Left colon (tissue), 2 donors: ENCODE results near the gene BCL2L15. TPM values are rescaled to one million over a fixed set of nuclear protein-coding genes. Genes with fewer than 3 reads are reported as not detected.

Source experiments
- ATAC-seq: fragments of 200-7000 bp; cut with Tn5 transposase; one replicate; pipeline ENCODE4 v1.9.1; 2020; ENCODE audit warnings: mild to moderate bottlenecking, moderate library complexity
- DNase-seq, 2 donors: peaks; one replicate each; pipeline ENCODE4 v3.0.0-alpha.2; 2020
- intact Hi-C, 2 donors: fragments of 100-400 bp; cut with DNase I in 1 of 2; cut with micrococcal nuclease in 1 of 2; formaldehyde crosslinking; loops; one replicate each; pipeline versions ENCODE4 v1.11.2 to v1.14.0; 2022; cut with DNase I, micrococcal nuclease
- long read RNA-seq: library from polyadenylated mRNA; unstranded; transcript quantifications from one replicate; pipeline ENCODE4 v2.0.0, GENCODE V29; 2021
- total RNA-seq, 2 donors: library from RNA; stranded (reverse); fragmentation: NEBNext Ultra II Directional; extraction: Animal tissue kit (Norgen Biotek cat#: 25700); gene quantifications; one replicate each; pipeline ENCODE4 v1.2.1, GENCODE V29; 2021
- donor health status: DM: no; HTN: no; CAD: no.
- donor health status: DM: yes; HTN: yes; CAD: no.

Gene BCL2L15
- 100 to 1,000 TPM; 157 to 187 TPM for total RNA-seq
- long read RNA-seq, transcript BCL2L15-202 (4 exons, 1,084 nt), result major isoform, 20 of 28 reads
- long read RNA-seq, partial matches to known transcripts, result 0 of 28 reads
- long read RNA-seq, other reads (novel, unspliced or antisense), result 6 of 28 reads

GRCh38 chr1:113887402-113888175, at the start of gene BCL2L15:
Gene BCL2L15, minus strand, starts transcription at chr1:113887581. Its CDS starts 206 bp downstream, at chr1:113887375.
- intact Hi-C loops, result no loop called here
- ATAC-seq (peak; percentile 84), DNase-seq (no peak)

- ATAC-seq (no peak), DNase-seq (no peak)
- intact Hi-C loops, result no loop called here
Observed at GRCh38 chr1:113937146-113937545, 49.8 kb upstream of the BCL2L15 start.

DNA sequence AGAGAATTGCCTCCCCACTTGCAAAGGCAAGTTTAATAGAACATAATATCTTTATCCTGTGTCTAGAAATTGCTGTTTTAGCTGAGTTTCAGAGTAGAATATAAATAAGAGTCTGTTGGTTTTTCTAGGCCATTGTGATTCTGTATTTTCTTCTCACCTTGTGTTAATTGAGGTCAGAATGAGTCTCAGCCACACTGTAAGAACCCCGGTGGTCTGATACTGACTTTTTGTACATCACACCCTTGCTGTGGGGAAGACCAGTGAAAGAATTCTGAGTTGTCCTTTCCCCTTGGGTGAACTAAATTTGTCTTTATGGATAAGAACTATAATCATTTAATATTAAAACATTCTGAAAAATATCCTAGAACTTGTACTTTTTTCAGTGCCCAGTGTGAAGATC, 48.6 kb upstream of the BCL2L15 start:
- DNase-seq (no peak), ATAC-seq (no peak)
- intact Hi-C loops, result no loop called here

GRCh38 chr1:113935176-113935575, 47.8 kb upstream of the BCL2L15 start:
- ATAC-seq (no peak), DNase-seq (no peak)
- intact Hi-C loops, result no loop called here

- DNase-seq (no peak), ATAC-seq (no peak)
- intact Hi-C loops, result no loop called here
Observed at GRCh38 chr1:113934511-113935055, 47.2 kb upstream of the BCL2L15 start.

DNA sequence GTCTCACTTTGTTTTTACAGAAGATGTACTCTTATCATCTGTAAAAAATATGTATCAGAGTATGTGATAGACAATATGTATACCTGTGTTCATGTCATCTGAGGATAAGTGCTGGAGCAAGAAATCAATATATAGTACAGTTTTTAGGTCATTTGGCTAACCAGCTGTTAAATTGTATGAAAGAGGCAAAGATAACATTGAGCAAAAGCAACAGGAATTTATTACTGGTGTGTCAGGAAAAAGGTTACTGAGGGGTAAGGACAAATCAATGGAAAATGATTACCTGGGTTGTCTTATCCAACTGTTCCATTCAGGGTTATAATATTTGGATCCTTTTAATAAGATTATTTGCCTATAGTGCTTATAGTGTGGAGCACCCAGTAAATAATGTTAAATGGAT, 46.6 kb upstream of the BCL2L15 start:
- ATAC-seq, result no peak
- intact Hi-C loops, result no loop called here
- DNase-seq, result no peak

DNA sequence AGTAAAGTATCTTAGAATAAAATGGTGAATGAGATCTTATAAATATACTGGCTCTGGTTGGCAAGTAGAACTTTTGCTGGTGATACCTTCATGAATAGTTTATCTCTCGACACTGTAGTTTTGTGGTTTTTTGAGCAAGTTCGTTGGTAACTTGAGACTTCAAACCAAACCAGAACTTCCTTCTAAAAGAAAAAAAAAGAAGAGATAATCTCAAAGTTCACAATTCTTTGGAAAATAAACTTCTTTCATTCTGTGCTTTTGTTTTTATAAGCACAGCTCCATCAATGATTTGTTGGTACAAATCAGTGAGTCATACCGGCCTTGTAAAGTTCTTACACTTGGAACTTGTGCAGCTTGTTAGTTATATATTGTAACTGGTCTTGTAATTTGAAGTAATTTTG, 44.1 kb upstream of the BCL2L15 start:
- no peak for DNase-seq
- intact Hi-C loops, result no loop called here
- ATAC-seq, result peak; percentile 15

DNA sequence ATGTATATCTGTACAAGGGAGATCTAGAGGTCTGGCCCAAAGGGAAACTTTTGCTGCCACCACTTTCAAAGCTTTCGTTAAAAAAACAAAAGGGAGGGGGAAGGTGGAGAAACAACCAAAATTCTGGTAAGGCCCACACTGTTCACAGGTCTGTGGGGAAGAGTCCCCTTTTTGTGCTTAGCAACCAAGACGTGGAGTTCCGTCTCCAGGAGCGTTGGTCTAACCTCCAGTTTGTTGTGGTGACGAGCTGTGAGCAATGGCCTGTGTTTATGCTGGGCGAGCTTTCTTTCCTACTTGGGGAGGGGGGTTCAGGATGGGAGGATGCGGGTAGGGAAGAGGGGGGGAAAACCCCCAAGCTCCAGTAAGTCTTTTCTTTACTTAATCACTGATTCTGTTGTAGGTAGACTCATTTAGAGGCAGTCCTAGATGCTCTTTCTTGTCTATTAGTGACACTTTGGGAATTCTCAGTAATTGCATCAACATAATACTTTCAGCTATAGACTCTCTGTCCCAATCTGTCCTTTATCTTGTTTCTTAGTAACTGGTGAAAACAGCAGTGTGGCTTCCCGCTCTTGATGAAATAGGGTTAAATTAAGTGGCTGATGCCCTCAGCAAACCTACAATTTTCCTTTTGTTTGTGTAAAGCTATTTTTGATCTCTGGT, 43.2 kb upstream of the BCL2L15 start:
- ATAC-seq (peak; percentile 28), DNase-seq (peak; percentile 40 to 53)
- intact Hi-C loops, result no loop called here

GRCh38 chr1:113929750-113930498, 42.5 kb upstream of the BCL2L15 start:
- intact Hi-C loops, result no loop called here
- ATAC-seq (peak; percentile 55), DNase-seq (peak; percentile 41 to 67)

DNA sequence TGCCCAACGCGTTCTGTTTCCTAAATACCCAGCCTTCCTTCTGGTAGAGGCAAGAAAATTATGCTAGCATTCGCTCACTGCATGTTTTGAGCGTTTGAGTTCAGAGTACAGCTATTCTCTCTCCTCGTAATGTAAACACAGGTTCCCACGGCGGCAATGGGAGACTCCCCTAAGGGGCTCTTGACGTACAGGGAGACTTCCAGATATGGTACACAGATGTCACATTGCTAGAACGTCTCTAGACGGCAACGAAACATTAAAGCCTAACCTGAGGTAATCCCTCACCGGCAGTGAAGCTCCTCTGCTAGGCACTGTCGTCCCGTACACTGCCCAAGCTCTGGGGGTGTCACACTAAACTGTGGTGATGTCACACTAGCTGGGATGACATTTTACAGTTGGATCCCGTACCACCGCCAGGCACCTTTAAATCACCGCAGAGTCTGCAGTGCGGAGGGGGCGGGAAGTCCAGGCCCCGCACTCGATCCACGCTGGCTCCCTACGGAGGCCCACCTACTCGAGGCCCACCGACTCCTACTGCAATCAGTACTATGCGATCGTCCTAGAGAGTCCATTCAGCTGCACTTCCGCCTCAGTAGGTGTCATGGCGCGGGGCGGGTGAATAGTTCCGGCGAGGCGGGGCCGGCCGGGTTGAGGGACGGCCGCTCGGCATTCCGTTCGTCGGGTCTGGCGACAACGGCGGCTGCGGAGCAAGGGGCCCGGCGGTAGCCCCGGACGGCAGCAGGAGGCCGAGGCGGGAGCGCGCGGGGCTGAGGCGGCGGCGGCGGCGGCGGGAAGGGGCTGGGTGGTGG, 41.8 kb upstream of the BCL2L15 start, which contains the start of gene HIPK1:
TSS of gene HIPK1 (plus strand) at position 384 of the 809 bp plus-strand sequence.
- peak; percentile 93 to 96 for DNase-seq

GRCh38 chr1:113928187-113928930, 41.0 kb upstream of the BCL2L15 start:
- intact Hi-C loops, result no loop called here
- no peak for DNase-seq
- ATAC-seq, result peak; percentile 7

More for the DNA sequence above, 41.8 kb upstream of the BCL2L15 start, which contains the start of gene HIPK1:
- intact Hi-C loops, result no loop called here
- peak; percentile 83 for ATAC-seq

GRCh38 chr1:113924473-113924872, 37.1 kb upstream of the BCL2L15 start:
- DNase-seq (no peak), ATAC-seq (no peak)
- intact Hi-C loops, result no loop called here

GRCh38 chr1:113922957-113923356, 35.6 kb upstream of the BCL2L15 start:
- DNase-seq, result no peak
- intact Hi-C loops, result no loop called here
- no peak for ATAC-seq

DNA sequence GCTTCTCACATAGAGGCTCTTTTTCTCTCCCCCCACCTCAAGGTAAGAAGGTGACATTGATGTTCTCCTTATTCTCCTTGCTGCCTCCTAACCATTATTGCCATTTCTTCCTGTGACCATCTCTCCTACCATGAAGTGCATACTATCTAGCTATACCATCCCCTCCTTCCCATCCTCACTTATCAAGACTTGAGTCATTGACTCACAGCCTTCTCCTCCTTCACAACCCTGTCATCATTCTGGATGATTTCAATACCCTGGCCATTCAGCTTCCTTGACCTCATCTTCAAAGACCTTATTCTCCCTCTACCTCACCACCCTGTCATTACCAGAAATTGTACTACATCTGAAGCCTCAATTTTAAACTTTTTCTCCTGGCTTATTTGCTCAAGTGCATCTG, 30.9 kb upstream of the BCL2L15 start:
- DNase-seq (no peak), ATAC-seq (no peak)
- intact Hi-C loops, result no loop called here

- no peak for DNase-seq
- ATAC-seq, result no peak
- intact Hi-C loops, result no loop called here
Observed at GRCh38 chr1:113917400-113918082, 30.2 kb upstream of the BCL2L15 start.

DNA sequence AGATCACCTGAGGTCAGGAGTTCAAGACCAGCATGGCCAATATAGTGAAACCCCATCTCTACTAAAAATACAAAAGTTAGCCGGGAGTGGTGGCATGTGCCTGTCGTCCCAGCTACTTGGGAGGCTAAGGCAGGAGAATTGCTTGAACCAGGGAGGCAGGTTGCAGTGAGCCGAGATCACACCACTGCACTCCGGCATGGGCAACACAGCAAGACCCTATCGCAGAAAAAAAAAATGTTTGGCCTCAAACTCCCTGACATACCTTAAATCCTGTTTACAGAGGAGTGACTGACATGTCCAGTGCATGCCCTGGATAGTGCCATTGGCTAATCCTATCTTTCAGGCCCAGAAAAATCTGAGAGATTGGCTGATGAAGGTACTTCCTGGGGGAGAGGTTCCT, 29.6 kb upstream of the BCL2L15 start:
- no peak for DNase-seq
- intact Hi-C loops, result no loop called here
- no peak for ATAC-seq
